Skeletal muscle cell (primary cell): Measurements from ENCODE around the gene ATL2.
"Not testable (repeated sequence)": the region's sequence is repeated elsewhere in the genome, so short reads cannot be mapped to it uniquely, and the experiment has no call there.

Experiments used
- DNase-seq: peaks from one replicate; pipeline ENCODE4 v3.0.0-alpha.2; 2010; ENCODE audit warnings: low read depth
- H3K4me3 ChIP-seq: 2 replicates; pipeline ENCODE4 v1.5.1; 2011; ENCODE audit warnings: low read depth, mild to moderate bottlenecking, control low read depth, low read length, moderate library complexity

ATL2 gene

DNA sequence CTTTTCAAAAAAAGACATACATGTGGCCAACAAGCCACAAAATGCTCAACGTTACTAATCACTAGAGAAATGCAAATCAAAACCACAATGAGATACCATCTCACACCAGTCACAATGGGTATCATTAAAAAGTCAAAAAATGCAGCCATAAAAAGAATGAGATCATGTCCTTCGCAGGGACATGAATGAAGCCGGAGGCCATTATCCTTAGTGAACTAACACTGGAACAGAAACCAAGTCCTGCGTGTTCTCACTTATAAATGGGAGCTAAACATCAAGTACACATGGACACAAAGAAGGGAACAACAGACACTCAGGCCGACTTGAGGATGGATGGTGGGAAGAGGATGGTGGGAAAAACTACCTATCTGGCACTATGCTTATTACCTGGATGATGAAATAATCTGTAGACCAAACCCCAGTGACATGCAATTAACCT, 17.8 kb upstream of the ATL2 start:
- no peak for DNase-seq
- H3K4me3 ChIP-seq: no peak overlapping the region

DNA sequence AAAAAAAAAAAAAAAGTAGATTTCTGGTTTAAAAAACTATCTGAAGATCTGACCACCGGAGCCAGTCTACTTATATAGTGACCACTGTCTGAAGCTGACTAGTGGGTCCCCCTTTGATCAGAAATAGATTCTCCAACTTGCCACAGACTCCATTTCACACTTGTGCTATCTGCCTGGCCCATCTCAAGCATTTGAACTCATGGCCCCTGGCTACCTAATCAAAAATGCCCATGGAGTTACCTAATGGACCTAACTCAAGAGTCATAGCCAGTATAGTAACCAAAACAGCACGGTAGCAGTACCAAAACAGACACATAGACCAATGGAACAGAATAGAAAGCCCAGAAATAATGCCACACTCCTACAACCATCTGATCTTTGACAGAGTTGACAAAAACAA, 17.0 kb upstream of the ATL2 start:
- no peak for DNase-seq
- no peak overlapping the region for H3K4me3 ChIP-seq

DNA sequence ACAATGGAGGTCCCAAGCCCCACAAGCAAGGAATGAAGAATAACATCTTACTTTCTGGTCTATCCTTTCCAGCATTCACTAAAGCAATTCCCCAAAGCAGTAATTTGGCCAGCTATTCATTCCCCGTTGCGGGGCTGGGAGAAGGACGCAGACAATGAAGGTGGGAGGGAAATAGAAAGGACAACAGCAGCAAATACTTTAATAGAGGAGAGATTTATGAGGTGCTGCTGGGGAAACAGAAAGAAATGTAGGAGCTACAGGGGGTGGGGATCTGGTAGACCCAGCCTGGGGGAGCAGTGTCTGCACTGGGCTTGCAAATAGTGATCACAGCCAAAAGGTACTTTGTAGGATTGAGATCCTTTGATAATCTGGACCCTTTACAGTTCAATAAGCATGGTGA, 13.9 kb upstream of the ATL2 start:
- no peak overlapping the region for H3K4me3 ChIP-seq
- no peak for DNase-seq

DNA sequence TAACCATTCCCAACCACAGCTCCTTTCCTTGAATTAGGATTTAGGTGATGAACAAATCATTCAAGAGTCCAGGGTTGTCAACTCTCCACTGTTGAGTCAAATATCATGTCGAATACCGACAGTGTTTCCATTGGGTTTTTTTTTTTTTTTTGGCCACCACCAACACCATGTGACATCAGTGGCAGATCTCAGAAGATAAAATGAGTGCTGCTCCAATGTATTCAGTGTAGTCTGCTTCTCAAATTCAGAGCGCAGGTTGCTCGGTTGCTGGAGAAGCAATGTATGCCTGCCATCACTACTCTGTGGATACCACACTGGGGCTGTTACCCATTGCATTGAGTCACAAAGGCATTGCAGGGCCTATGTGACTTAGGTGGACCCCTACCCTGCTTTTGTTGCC, 10.8 kb upstream of the ATL2 start:
- H3K4me3 ChIP-seq: no peak overlapping the region
- no peak for DNase-seq

DNA sequence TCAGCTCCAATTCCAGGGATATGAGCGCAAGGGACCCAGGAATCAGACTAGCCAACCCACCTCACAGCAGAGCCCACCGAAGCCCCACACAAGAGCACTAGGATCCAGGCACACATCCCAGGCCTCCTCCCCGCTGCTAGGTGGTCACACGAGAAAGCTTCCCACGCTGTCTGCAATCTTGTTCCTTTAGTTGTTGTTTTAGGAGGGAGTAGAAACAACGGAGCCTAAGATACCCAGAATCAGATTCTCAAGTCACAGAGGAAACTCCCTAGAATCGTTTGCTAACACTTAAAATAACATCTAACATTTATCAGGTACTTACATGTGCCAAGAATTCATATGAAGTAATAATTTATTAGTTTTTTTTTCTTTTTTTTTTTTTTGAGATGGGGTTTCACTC, 9.7 kb upstream of the ATL2 start:
- no peak overlapping the region for H3K4me3 ChIP-seq
- no peak for DNase-seq

DNA sequence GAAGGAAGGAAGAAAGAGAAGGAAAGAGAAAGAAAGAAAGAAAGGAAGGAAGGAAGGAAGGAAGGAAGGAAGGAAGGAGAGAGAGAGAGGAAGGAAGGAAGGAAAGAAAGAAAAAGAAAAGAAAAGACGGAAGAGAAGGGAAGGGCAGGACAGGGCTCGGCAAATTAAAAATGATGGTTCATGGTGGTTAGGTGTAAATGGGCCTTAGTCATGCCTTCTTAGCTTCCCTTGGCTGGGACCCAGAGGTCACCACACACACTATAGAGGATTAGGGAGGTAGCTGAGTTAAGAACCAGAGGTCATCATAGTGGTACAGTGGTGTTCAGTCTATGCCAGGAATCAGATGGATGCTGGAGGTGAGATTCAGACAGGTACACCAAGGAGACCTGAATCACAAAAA, 9.3 kb upstream of the ATL2 start:
- H3K4me3 ChIP-seq: no peak overlapping the region
- DNase-seq: no peak

DNA sequence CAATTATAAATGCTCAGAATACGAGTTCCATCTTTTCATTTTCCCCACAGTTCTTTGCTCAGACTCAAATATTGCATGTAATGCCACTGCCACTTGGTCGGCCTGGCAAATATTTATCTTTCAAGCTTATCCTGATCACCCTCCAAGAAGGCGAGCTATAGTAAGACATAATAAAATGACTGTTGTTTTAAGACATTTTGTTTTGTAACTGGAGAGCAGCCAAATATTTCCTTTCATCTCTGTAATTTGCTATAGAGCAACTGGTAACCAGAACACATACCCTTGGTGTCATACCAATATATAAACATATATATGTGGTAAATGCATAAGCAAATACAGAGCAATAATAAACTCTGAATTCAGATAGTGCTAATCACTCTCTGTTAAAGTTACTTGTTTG, 7.3 kb upstream of the ATL2 start:
- no peak overlapping the region for H3K4me3 ChIP-seq
- no peak for DNase-seq

DNA sequence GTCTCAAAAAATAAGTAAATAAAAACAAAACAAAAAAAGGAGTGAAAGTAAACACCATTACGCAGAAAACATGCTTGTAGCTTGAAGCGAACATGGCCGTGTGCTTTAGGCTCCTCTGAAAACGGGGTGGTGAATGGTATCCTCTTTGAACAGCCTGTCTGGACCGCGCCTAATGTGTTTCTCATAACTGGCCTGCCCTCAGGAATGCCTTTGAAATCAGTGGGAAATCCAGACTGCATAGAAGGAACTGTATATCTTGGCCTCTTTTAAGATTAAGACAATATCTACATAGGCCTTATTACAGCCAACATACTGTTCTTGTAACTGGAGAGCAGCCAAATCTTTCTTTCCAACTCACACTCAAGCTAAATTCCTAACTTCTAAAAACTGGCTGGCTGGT, 6.7 kb upstream of the ATL2 start:
- not testable (repeated sequence) for H3K4me3 ChIP-seq, DNase-seq

DNA sequence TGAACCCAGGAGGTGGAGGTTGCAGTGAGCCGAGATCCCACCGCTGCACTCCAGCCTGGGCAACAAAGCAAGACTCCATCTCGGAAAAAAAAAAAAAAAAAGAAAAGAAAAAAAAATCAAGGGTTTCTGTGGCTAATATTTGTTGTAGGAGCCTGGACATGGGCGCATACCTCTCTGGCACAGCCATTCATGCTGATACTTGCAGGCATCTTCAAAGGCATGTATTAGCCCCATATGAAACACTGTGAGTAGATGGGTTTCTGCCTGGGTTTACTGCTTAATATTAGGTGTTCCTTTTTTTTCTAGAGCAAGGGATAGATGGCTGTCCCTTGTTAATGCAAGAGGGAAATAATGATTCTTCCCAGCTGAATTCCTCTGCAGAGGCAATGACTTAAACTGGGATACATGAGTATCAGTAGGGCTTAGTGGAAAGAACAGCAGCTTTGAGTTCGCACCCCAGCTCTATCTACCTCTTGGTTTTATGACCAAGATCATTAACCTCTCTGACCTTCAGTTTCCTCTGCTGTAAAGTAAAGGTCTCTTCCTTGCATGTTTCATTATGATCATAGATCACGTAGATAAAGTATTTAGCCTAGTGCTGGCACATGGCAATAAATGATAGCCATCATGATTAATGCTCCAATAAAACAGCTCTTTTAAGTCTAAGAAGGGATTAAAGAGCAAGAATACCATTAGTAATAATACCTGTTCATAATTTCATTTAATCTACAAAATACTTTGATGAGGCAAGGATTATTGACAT, 4.5 kb upstream of the ATL2 start:
- DNase-seq: no peak

DNA sequence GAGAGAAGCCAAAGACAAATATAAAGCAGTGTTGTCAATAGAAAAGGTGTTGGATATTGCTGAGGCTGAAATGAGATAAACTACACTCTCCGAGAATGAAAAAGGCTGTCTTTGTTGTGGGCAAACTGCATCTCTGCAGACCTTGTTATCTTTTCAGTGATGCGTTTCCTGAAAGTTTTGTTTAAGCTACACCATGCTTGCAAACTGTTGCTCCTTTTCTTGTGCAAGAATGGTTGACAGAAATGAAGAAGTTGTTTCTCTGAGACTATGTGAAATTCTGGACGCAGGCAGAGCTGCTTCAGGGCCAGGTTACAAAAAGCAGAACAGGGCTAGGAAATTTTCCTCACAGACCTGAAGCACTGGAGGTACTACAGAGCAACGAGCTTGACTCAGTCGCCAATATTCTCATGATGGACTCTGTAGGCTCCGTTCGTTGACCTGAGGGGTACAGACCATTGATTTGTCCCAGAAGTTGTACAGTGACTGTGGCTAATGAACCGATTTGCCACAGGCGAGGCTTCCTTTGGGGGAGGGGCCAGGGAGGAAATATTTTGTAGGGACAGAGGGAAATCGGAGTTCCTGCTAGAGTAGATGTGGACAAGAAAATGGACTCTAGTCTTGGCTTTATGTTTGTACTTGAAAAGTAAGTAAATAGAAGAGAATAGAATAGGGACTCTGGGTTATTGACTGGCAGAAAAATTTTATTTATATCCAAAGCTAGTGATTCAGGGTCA, 3.5 kb upstream of the ATL2 start:
- H3K4me3 ChIP-seq: no peak overlapping the region
- DNase-seq: no peak

More for the DNA sequence above, 4.5 kb upstream of the ATL2 start:
- no peak overlapping the region for H3K4me3 ChIP-seq

DNA sequence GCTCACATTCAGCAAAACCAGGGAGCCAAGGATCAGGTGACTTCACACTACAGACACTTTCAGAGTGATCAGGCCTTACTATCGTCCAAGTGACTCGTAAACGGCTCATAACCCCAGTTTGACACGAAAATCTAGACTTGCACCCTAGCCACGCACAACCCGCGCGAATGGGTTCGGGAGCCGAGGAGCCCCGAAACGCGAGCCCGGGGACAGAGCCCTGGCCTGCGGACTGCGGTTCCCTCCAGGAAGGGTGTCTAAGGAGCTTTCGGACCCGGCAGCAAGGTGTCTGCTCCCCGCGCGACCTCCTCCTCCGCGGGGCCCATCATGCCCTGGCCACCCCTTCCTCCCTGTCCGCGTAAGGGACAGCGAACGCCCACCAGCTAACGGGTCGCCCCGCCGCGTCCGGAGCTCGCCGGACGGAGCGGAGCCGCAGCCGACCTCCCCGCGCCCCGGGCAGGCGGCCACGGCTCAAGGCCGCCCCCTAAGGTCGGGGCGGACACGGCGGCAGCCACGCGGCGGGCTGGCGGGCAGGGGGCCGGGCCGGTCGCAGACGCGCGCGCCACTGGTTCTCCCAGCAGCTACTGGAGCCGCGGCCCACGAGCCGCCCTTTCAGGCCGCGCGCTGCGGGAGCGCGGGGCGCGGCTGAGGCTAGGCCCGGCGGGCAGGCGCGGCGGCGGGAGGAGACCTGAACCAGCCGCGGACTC, 575 bp downstream of the ATL2 start:
- no peak for DNase-seq
- peak overlapping the region; percentile 96 for H3K4me3 ChIP-seq

DNA sequence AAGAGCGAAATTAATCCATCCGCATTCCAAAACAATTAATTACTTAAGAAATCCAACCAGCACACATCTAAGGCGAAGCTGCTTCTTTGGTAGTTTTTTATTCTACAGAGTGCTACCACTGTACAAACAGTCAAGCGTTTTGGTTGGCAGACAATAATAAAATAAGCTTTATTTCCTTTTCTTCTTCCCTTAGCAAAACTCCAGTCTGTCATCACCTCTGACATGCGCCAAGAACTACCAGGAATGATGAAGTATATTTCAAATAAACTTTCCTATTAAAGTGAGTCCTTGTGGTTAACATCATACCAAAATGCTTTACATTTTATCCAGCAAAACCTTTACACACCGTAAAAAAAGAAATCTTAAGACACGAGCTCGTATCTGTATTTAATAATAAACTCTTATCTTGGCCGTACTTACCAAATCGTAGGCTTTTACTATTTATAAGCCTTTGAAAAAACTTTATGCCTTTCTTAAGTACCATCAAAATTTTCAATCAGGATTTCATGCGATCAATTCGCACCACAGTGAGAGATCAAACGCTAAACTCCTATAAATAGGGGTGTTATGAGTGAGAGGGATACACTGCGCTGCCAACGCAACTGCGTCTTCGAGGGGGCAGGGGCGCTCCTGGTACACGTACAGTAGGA, 1.3 kb downstream of the ATL2 start:
- peak overlapping the region; percentile 96 for H3K4me3 ChIP-seq
- DNase-seq: no peak

DNA sequence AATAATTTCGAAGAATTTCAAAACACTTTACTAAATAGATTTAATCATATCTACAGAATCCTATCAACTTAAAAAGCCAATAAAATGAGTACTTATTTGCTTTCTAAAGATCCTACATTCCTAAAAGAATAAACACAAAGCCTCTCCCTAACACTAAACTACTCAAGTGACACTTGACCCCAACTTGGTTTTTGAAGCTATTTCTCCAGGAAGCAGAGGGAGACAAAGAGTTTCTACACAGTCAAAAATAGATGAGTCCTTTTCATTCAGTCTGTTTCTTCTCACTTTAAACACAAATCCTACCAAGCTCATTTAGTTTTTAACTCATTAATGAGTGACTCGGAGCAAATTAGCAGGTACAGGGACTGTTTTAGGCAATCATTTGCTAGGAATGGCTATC, 2.1 kb downstream of the ATL2 start:
- no peak overlapping the region for H3K4me3 ChIP-seq
- no peak for DNase-seq

DNA sequence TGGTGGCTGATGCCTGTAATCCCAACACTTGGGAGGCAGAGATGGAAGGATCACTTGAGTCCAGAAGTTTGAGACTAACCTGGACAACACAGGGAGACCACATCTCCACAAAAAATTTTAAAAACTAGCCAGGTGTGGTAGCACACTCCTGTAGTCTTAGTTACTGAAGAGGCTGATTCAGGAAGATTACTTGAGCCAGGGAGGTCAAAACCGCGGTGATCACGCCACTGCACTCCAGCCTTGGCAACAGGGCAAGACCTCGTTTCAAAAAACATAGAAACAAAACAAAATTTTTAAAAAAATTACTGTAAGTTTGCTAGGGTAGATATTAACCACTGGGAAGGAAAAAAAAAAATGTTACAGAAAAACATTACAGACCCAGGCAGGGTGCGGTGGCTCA, 5.8 kb downstream of the ATL2 start:
- no peak overlapping the region for H3K4me3 ChIP-seq
- no peak for DNase-seq

DNA sequence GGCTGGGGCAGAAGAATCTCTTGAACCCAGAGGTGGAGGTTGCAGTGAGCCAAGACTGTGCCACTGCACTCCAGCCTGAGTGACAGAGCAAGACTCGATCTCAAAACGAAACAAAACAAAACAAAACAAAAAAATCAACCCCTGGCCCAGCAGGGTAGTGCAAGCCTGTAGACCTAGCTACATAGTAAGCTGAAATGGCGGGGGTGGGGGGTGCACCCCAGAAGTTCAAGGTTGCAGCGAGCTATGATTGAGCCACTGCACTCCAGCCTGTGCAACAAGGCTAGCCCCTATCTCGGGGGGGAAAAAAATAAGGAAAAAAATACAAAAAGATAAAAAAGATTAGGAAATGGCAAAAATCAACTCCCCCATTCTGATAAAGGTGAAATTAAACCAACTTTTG, 6.4 kb downstream of the ATL2 start:
- no peak for DNase-seq
- no peak overlapping the region for H3K4me3 ChIP-seq

DNA sequence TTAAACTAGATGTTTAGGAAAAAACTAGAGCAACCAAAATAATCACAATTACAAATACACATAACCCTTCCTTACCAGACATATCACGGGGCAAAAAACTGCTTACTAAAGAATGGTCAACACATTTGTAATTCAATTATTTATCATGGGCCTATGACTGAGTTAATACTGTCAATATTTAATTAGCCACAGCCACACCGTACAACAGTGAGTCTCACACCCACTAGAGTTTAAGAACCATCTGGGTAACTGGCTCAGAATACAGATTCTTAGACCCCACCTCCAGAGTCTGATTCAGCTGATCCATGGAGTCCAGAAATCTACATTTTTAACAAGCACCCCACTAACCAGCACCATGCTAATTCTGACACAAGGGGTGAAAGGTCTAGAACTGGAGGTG, 14.8 kb downstream of the ATL2 start:
- no peak for DNase-seq
- no peak overlapping the region for H3K4me3 ChIP-seq

DNA sequence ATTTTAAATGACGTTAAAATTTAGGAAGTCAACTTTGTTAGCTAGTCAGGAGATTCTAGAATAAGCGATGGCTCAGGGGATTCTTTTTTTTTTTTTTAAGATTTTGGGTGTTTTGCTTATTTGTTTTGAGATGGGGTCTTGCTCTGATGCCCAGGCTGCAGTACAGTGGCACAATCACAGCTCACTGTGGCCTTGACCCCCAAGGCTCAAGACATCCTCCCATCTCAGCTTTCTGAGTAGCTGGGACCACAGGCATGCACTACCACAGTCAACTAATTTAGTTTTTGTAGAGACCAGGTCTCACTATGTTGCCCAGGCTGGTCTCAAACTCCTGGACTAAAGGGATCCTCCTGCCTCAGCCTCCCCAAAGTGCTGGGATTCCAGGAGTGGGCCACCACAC, 16.9 kb downstream of the ATL2 start:
- no peak for DNase-seq
- H3K4me3 ChIP-seq: no peak overlapping the region

DNA sequence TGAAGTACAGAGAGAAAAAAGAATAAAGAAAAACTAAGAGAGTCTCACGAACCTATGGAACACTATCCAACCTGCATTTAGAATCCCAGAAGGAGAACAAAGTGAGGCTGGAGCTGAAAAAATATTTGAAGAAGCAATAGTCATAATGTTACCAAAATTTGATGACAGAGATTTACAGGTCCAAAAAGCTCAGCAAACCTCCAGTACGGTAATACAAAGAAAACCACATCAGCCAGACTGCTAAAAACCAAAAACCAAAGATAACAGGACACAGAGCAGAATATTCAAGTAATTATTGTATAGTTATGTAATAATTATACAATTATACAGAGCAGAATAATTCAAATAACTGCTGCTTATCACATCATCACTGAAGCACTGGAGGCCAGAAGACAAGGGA, 23.7 kb downstream of the ATL2 start:
- DNase-seq: no peak

DNA sequence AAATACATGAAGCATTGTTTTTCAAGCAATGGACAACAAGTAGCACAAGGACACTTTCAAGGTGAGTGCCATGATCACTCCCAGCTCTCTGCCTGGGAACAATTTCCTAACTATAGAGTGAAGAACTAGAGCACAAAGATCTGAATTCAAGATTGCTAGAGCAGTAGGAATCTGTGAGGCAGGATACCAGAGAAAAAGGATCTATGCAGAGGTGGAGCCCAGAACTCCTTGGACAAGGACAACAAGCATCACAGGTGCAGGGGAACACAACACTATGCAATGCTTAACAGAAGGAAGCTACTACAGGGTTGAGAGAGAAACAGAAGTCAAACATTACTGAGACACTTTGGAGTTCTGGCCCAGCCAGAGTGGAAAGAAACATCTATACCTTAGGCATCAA, 24.7 kb downstream of the ATL2 start:
- DNase-seq: no peak
- no peak overlapping the region for H3K4me3 ChIP-seq

More for the DNA sequence above, 23.7 kb downstream of the ATL2 start:
- H3K4me3 ChIP-seq: no peak overlapping the region
